Esophagus squamous epithelium (tissue), 5 donors: ENCODE measurements around the gene COX6B2. TPM values are rescaled to one million over a fixed set of nuclear protein-coding genes. Genes with fewer than 3 reads are reported as not detected.

Experiments used
- DNase-seq: peaks from one replicate; lab custom pipeline; 2025; lab: John Stamatoyannopoulos, UW
- H3K27ac ChIP-seq, 4 donors: fragments of 200-600 bp; sonication (generic); one replicate each; pipeline ENCODE4 v1.5.1; 2016 to 2019; ENCODE audit warnings: mild to moderate bottlenecking in 1 of 4
- H3K27me3 ChIP-seq, 4 donors: fragments of 200-600 bp; sonication (generic); 1 replicate in 3 of 4; 2 replicates in 1 of 4; pipeline versions ENCODE4 v1.5.1 to v1.6.0; 2017 to 2021; ENCODE audit warnings: antibody characterized with exemption in 1 of 4
- H3K36me3 ChIP-seq, 3 donors: fragments of 200-600 bp; sonication (generic); one replicate each; pipeline ENCODE4 v1.5.1; 2016 to 2019
- H3K4me1 ChIP-seq, 3 donors: fragments of 200-600 bp; sonication (generic); one replicate each; pipeline ENCODE4 v1.5.1; 2017 to 2019
- H3K4me3 ChIP-seq, 4 donors: fragments of 200-600 bp; sonication (generic); 1 replicate in 3 of 4; 2 replicates in 1 of 4; pipeline ENCODE4 v1.5.1; 2016 to 2019; ENCODE audit warnings: mild to moderate bottlenecking in 2 of 4, moderate library complexity in 1 of 4
- H3K9me3 ChIP-seq, 3 donors: fragments of 200-600 bp; sonication (generic); one replicate each; pipeline ENCODE4 v1.5.1; 2016 to 2019
- POLR2A ChIP-seq, 4 donors: fragments of 450-650 bp; IDR thresholded peaks; one replicate each; pipeline ENCODE4 v1.6.1; 2017; ENCODE audit warnings: antibody characterized with exemption in 4 of 4, mild to moderate bottlenecking in 4 of 4, moderate library complexity in 3 of 4
- WGBS, 2 donors: methylation state at CpG; one replicate each; pipeline ENCODE4 v1.1.5; 2018; 5-methylcytosine and 5-hydroxymethylcytosine counted together
- intact Hi-C: fragments of 100-400 bp; cut with DNase I; formaldehyde crosslinking; loops from one replicate; pipeline ENCODE4 v1.15.0; 2022
- total RNA-seq, 4 donors: library from RNA; depleted of rRNA; stranded (reverse); fragments of >200 nt; gene quantifications; one replicate each; pipeline ENCODE4 v1.1.0, GENCODE V29; 2016
- TF ChIP-seq, protein P1 (sequence below), 6 experiments: fragments of 450-650 bp in 4 of 6; fragments of 200-600 bp in 2 of 6; sonication (generic) in 2 of 6; IDR thresholded peaks; one replicate each; pipeline ENCODE4 v1.5.1; 2016 to 2019; ENCODE audit warnings: antibody characterized with exemption in 6 of 6, mild to moderate bottlenecking in 4 of 6, moderate library complexity in 4 of 6
- donor health status: DM: yes; HTN: yes; CAD: no.

COX6B2 gene
- total RNA-seq, 4 donors from 2014 or later: 0.66 to 1.4 (median 0.95) TPM; not detected in 1

DNA sequence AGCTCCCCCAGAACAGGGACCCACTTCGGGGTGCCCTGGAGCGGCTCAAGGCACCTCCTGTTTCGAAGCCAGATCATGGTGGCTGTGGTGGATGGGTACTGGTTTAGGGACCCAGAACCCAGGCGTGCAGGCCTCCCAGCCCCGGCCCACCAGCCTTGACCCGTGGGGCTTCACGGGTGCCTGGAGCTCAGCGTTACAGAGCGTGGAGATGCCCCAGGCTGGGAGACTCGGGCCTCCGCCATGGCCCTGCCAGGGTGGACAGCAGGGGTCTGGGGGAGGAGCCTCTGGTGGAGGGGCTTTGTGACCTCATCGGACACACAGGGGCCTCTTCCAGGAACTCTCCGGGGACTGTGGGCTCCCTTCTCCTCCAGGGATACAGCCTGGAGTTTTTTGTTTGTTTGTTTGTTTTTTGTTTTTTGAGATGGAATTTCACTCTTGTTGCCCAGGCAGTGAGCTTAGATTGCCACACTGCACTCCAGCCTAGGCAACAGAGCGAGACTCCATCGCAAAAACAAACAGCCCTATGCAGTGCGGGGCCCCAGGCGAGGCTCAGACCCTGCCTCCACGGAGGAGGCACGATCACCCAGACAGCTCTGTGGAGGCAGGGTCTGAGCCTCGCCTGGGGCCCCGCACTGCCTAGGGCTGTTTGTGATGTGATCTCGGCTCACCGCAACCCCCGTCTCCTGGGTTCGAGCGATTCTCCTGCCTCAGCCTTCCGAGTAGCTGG lies 8.6 kb upstream of the COX6B2 start, which contains the start of gene GARIN5B:
TSS of gene GARIN5B (minus strand) at position 271 of the 727 bp plus-strand sequence. CDS start at position 77, 194 bp downstream.
- Histone ChIP-seq H3K36me3 (no peaks in the 10 kb centered on the region), H3K9me3 (no peaks in the 10 kb centered on the region), H3K27me3 (peaks cover 0 to 77% (median 2%) of the 10 kb centered on the region in 4 donors), H3K4me1 (no peaks in the 10 kb centered on the region), H3K4me3 (no peak within 1 kb of the TSS), H3K27ac (no peak within 1 kb of the TSS)
- no peak for DNase-seq
- intact Hi-C loops: no loop called here
- WGBS, 2 donors: 76 to 82% methylated on average over 12 to 19 of the region's 27 CpGs
- TF ChIP-seq POLR2A (IDR thresholded peaks at IDR 0.05): no peak
- TF ChIP-seq, protein P1, sequence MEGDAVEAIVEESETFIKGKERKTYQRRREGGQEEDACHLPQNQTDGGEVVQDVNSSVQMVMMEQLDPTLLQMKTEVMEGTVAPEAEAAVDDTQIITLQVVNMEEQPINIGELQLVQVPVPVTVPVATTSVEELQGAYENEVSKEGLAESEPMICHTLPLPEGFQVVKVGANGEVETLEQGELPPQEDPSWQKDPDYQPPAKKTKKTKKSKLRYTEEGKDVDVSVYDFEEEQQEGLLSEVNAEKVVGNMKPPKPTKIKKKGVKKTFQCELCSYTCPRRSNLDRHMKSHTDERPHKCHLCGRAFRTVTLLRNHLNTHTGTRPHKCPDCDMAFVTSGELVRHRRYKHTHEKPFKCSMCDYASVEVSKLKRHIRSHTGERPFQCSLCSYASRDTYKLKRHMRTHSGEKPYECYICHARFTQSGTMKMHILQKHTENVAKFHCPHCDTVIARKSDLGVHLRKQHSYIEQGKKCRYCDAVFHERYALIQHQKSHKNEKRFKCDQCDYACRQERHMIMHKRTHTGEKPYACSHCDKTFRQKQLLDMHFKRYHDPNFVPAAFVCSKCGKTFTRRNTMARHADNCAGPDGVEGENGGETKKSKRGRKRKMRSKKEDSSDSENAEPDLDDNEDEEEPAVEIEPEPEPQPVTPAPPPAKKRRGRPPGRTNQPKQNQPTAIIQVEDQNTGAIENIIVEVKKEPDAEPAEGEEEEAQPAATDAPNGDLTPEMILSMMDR (IDR thresholded peaks at IDR 0.05): no peak

DNA sequence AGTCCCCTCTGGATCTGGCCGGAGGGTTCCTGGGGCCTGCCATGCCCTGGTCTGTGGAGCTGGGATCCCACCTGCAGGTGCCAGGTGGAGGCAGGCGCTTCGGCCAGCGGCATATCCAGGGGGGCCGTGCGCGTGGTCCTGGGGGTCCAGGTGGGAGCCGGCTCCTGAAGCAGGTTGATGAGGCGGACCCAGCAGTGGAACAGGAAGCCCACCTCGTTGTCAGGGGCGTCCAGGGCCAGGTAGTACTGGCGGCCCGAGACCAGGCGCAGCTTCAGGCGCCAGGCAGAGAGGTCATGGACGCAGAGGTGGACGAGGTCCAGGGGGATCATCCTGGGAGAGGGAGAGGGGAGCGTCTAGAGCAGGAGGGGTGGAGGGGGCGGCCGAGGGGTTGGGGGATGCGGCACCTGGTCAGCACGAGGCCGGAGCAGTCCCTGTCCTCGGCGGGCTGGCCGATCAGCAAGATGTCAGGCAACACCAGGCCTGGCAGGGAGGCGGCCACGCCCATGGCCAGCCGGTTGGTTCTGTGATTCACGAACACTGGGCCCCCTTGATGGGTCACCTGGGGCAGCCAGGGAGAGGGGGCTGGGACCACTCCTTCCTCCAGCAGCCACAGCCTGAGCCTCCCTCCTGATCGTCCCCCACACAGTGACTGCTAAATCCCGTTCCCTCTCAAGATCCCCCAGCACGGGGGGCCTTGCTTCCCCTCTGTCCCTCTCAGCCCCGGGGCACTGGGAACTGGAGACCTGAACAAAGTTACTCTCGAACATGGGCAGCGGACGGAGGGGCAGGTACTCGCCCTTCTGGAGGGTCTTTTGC lies 7.9 kb upstream of the COX6B2 start:
- WGBS, 2 donors: 66 to 84% methylated on average over 8 to 11 of the region's 38 CpGs
- DNase-seq: no peak
- Histone ChIP-seq H3K9me3 (no peaks in the 10 kb centered on the region), H3K4me3 (no peak overlapping the region), H3K36me3 (no peaks in the 10 kb centered on the region), H3K4me1 (no peaks in the 10 kb centered on the region), H3K27me3 (peaks cover 0 to 74% (median 0%) of the 10 kb centered on the region in 4 donors), H3K27ac (no peak overlapping the region)
- intact Hi-C loops: no loop called here
- TF ChIP-seq, protein P1 (IDR thresholded peaks at IDR 0.05): no peak
- no peak for TF ChIP-seq POLR2A (IDR thresholded peaks at IDR 0.05)

DNA sequence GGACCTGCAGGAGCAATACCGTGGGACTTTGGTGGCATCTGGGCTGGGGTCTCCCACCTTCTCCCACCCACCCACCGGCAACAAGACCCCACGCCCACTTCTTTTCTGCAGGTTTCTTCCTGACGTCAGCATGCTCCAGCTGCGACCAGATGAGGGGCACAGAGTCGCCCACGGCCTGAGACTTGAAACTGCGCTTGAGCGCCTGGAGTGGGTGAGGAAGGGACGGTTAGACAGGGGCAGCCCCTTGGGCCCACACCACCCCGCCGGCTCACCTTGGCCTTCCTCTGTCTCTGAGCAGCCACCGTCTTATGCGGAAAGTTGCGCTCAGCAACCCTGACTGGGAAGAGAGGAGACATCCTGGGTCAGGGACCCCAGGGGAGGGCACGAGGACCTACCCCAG lies 6.4 kb upstream of the COX6B2 start:
- no peaks in the 10 kb centered on the region for H3K36me3 ChIP-seq
- intact Hi-C loops: no loop called here
- DNase-seq: no peak
- no peak for TF ChIP-seq POLR2A (IDR thresholded peaks at IDR 0.05)
- TF ChIP-seq, protein P1 (IDR thresholded peaks at IDR 0.05): no peak
- no peak overlapping the region for H3K27ac ChIP-seq
- H3K4me1 ChIP-seq: peaks cover 0 to under 1% (median 0%) of the 10 kb centered on the region in 3 donors
- no peak overlapping the region for H3K4me3 ChIP-seq
- 74 to 80% methylated on average over 2 to 6 of the region's 16 CpGs for WGBS, 2 donors
- no peaks in the 10 kb centered on the region for H3K9me3 ChIP-seq
- H3K27me3 ChIP-seq: peaks cover 0 to 76% (median 0%) of the 10 kb centered on the region in 4 donors

DNA sequence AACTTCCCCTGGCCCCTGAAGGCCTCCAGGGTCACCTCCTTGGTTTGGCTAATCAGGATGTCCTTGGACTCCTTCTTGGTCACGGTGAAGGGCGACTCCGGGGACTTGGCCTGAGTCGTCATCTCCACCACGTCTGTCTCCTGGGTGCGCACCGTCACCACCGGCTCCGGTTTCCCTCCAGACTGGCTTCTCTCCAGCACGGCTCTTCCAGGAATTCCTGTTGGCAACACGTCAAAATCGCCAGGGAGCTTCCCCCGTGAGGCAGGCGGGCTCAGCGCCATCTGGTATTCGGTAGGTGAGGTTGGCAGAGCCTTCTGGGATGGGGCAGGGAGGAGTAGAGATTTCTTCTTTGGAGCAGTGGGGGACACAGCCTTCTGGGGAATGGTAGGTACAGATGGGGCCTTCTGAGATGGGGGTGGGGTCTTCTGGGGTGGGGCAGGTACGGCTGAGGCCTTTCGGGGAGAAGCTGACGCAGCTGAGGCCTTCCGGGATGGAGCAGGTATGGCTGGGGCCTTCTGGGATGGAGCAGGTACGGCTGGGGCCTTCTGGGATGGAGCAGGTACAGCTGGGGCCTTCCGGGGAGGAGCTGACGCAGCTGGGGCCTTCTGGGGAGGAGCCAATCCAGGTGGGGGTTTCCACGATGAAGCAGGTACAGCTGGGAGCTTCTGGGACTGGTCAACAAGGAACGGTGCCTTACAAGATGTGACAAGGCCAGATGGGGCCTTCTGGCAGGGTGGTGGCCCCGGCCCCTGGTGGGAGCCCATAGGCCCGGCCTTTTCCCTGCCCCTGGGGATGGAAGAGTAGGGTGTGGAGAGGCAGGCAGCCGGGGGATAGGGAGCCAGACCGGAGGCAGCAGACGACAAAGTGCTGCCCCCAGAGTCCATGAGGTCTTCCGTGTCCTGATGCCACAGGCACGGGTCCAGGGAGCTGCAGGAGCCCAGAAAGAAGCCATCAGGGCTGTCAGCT lies 4.7 kb upstream of the COX6B2 start:
- H3K36me3 ChIP-seq: no peaks in the 10 kb centered on the region
- 60 to 67% methylated on average over 9 to 11 of the region's 32 CpGs for WGBS, 2 donors
- peaks cover 7 to 17% (median 11%) of the 10 kb centered on the region in 3 donors for H3K4me1 ChIP-seq
- H3K27ac ChIP-seq: no peak overlapping the region
- no peaks in the 10 kb centered on the region for H3K9me3 ChIP-seq
- TF ChIP-seq, protein P1 (IDR thresholded peaks at IDR 0.05): no peak
- TF ChIP-seq POLR2A (IDR thresholded peaks at IDR 0.05): no peak
- peaks cover 0 to 80% (median 2%) of the 10 kb centered on the region in 4 donors for H3K27me3 ChIP-seq
- no peak for DNase-seq
- no peak overlapping the region for H3K4me3 ChIP-seq
- intact Hi-C loops: no loop called here
